Measurements from ENCODE around the gene PAX7.

The PAX7 gene

GRCh38 chr1:18795002-18795689 is 164.5 kb downstream of the PAX7 start:
- ATAC-seq: no peak

DNA sequence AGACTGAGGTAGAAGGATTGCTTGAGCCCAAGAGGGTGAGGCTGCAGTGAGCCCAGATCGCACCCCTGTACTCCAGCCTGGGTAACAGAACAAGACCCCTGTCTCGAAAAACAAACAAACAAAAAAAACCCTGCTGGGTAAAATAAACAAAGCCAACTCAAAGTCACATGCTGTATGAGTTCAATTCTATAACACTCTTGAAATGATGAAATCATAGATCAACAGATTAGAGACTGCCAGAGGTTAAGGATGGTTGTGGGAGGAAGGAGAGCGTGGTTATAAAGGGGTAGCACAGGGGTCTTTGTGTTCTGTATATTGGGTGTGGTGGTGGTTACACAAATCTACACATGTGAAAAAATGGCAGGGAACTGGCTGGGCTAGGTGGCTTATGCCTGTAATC is 166.3 kb downstream of the PAX7 start:
- TF ChIP-seq ZNF565 (CRISPR knock-in tag; conservative IDR thresholded peaks at IDR 0.05; ENCODE audit: low read depth) (no peak), ESRRG (CRISPR knock-in tag; IDR thresholded peaks at IDR 0.05) (no peak), POU6F1 (CRISPR knock-in tag; IDR thresholded peaks at IDR 0.05; ENCODE audit: borderline replicate concordance, low read depth) (no peak), ZNF70 (CRISPR knock-in tag; IDR thresholded peaks at IDR 0.05) (no peak), ZFP30 (CRISPR knock-in tag; IDR thresholded peaks at IDR 0.05) (no peak)
- TF ChIP-seq, protein P1, sequence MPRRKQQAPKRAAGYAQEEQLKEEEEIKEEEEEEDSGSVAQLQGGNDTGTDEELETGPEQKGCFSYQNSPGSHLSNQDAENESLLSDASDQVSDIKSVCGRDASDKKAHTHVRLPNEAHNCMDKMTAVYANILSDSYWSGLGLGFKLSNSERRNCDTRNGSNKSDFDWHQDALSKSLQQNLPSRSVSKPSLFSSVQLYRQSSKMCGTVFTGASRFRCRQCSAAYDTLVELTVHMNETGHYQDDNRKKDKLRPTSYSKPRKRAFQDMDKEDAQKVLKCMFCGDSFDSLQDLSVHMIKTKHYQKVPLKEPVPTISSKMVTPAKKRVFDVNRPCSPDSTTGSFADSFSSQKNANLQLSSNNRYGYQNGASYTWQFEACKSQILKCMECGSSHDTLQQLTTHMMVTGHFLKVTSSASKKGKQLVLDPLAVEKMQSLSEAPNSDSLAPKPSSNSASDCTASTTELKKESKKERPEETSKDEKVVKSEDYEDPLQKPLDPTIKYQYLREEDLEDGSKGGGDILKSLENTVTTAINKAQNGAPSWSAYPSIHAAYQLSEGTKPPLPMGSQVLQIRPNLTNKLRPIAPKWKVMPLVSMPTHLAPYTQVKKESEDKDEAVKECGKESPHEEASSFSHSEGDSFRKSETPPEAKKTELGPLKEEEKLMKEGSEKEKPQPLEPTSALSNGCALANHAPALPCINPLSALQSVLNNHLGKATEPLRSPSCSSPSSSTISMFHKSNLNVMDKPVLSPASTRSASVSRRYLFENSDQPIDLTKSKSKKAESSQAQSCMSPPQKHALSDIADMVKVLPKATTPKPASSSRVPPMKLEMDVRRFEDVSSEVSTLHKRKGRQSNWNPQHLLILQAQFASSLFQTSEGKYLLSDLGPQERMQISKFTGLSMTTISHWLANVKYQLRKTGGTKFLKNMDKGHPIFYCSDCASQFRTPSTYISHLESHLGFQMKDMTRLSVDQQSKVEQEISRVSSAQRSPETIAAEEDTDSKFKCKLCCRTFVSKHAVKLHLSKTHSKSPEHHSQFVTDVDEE (CRISPR knock-in tag; IDR thresholded peaks at IDR 0.05): no peak
- TF ChIP-seq, protein P2, sequence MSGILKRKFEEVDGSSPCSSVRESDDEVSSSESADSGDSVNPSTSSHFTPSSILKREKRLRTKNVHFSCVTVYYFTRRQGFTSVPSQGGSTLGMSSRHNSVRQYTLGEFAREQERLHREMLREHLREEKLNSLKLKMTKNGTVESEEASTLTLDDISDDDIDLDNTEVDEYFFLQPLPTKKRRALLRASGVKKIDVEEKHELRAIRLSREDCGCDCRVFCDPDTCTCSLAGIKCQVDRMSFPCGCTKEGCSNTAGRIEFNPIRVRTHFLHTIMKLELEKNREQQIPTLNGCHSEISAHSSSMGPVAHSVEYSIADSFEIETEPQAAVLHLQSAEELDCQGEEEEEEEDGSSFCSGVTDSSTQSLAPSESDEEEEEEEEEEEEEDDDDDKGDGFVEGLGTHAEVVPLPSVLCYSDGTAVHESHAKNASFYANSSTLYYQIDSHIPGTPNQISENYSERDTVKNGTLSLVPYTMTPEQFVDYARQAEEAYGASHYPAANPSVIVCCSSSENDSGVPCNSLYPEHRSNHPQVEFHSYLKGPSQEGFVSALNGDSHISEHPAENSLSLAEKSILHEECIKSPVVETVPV (CRISPR knock-in tag; IDR thresholded peaks at IDR 0.05): no peak
- ATAC-seq: no peak

More at GRCh38 chr1:18795002-18795689, 164.5 kb downstream of the PAX7 start:
- TF ChIP-seq, protein P2 (CRISPR knock-in tag; IDR thresholded peaks at IDR 0.05): no peak
- no peak for TF ChIP-seq PPARA (CRISPR knock-in tag; IDR thresholded peaks at IDR 0.05; ENCODE audit: borderline replicate concordance)
- no peak for TF ChIP-seq CREB5 (CRISPR knock-in tag; IDR thresholded peaks at IDR 0.05; ENCODE audit: low read depth)
- no peak for TF ChIP-seq RARB (CRISPR knock-in tag; IDR thresholded peaks at IDR 0.05)
- TF ChIP-seq POU6F1 (CRISPR knock-in tag; IDR thresholded peaks at IDR 0.05; ENCODE audit: borderline replicate concordance, low read depth): no peak
- TF ChIP-seq ZFP3 (CRISPR knock-in tag; IDR thresholded peaks at IDR 0.05): no peak
- TF ChIP-seq OSR1 (CRISPR knock-in tag; IDR thresholded peaks at IDR 0.05): no peak
- no peak for TF ChIP-seq CSDC2 (CRISPR knock-in tag; IDR thresholded peaks at IDR 0.05)
- TF ChIP-seq ISL1 (CRISPR knock-in tag; IDR thresholded peaks at IDR 0.05): no peak
- TF ChIP-seq ZNF8 (CRISPR knock-in tag; IDR thresholded peaks at IDR 0.05): no peak
- no peak for TF ChIP-seq ZFP30 (CRISPR knock-in tag; IDR thresholded peaks at IDR 0.05)
- no peak for TF ChIP-seq SNAI2 (CRISPR knock-in tag; IDR thresholded peaks at IDR 0.05)
- TF ChIP-seq TOX (CRISPR knock-in tag; IDR thresholded peaks at IDR 0.05; ENCODE audit: borderline replicate concordance): no peak
- TF ChIP-seq TCF4 (CRISPR knock-in tag; IDR thresholded peaks at IDR 0.05; ENCODE audit: borderline replicate concordance): no peak
- no peak for TF ChIP-seq ZC3H10 (CRISPR knock-in tag; IDR thresholded peaks at IDR 0.05)
- no peak for TF ChIP-seq ZNF70 (CRISPR knock-in tag; IDR thresholded peaks at IDR 0.05)
- no peak for TF ChIP-seq ZNF565 (CRISPR knock-in tag; conservative IDR thresholded peaks at IDR 0.05; ENCODE audit: low read depth)
- TF ChIP-seq ESRRG (CRISPR knock-in tag; IDR thresholded peaks at IDR 0.05): no peak
- TF ChIP-seq BACH2 (CRISPR knock-in tag; IDR thresholded peaks at IDR 0.05; ENCODE audit: borderline replicate concordance): no peak
- TF ChIP-seq, protein P1 (CRISPR knock-in tag; IDR thresholded peaks at IDR 0.05): no peak
